GM21619 (cell line): ENCODE measurements around the gene NEK9.
"Not testable (repeated sequence)": the region's sequence is repeated elsewhere in the genome, so short reads cannot be mapped to it uniquely, and the experiment has no call there.

ENCODE experiments used
- ATAC-seq: cut with Tn5 transposase; IDR thresholded peaks from one replicate; pipeline ENCODE4 v1.9.1; 2021; ENCODE audit not compliant: unreplicated experiment

The NEK9 gene

GRCh38 chr14:75126679-75127473, at the start of gene NEK9:
TSS of gene NEK9 (minus strand) at chr14:75127048. CDS start at chr14:75126921, 127 bp downstream.
- ATAC-seq = peak; percentile 81

- peak; percentile 61 for ATAC-seq
Observed at GRCh38 chr14:75176142-75176820, 49.4 kb upstream of the NEK9 start, which contains the start of gene TMED10. TSS of gene TMED10 (minus strand) at chr14:75176612. CDS start at chr14:75176579, 33 bp downstream.

- peak; percentile 17 for ATAC-seq
Observed at GRCh38 chr14:75175677-75176141, 48.9 kb upstream of the NEK9 start.

GRCh38 chr14:75174066-75174465, 47.2 kb upstream of the NEK9 start:
- no peak for ATAC-seq

- ATAC-seq = no peak
Observed at GRCh38 chr14:75170772-75171171, 43.9 kb upstream of the NEK9 start.

GRCh38 chr14:75168586-75169335, 41.9 kb upstream of the NEK9 start:
- no peak for ATAC-seq

GRCh38 chr14:75167325-75167724, 40.5 kb upstream of the NEK9 start:
- no peak for ATAC-seq

GRCh38 chr14:75165586-75166391, 38.9 kb upstream of the NEK9 start:
- no peak for ATAC-seq

GRCh38 chr14:75164809-75165208, 38.0 kb upstream of the NEK9 start:
- ATAC-seq = no peak

- no peak for ATAC-seq
Observed at GRCh38 chr14:75163677-75164076, 36.8 kb upstream of the NEK9 start.

- no peak for ATAC-seq
Observed at GRCh38 chr14:75162631-75163030, 35.8 kb upstream of the NEK9 start.

- no peak for ATAC-seq
Observed at GRCh38 chr14:75158843-75159614, 32.2 kb upstream of the NEK9 start.

- ATAC-seq = no peak
Observed at GRCh38 chr14:75156901-75157300, 30.1 kb upstream of the NEK9 start.

- ATAC-seq = no peak
Observed at GRCh38 chr14:75156111-75156510, 29.3 kb upstream of the NEK9 start.

GRCh38 chr14:75155169-75155568, 28.3 kb upstream of the NEK9 start:
- ATAC-seq = no peak

GRCh38 chr14:75153295-75153694, 26.4 kb upstream of the NEK9 start:
- no peak for ATAC-seq

- no peak for ATAC-seq
Observed at GRCh38 chr14:75151851-75152250, 25.0 kb upstream of the NEK9 start.

GRCh38 chr14:75150637-75151036, 23.8 kb upstream of the NEK9 start:
- not testable (repeated sequence) for ATAC-seq

GRCh38 chr14:75150150-75150549, 23.3 kb upstream of the NEK9 start:
- ATAC-seq = no peak
